HEK293T (cell line): ENCODE data around the gene VWA5B2.

Experiments used
- ARNT ChIP-seq: fragments of 450-650 bp; IDR thresholded peaks from 2 replicates; pipeline ENCODE4 v1.6.1; 2017; ENCODE audit warnings: mild to moderate bottlenecking
- BHLHE40 ChIP-seq: fragments of 450-650 bp; IDR thresholded peaks from 2 replicates; pipeline ENCODE4 v1.6.1; 2016; ENCODE audit warnings: mild to moderate bottlenecking, moderate library complexity, borderline replicate concordance
- CTBP1 ChIP-seq: fragments of 450-650 bp; IDR thresholded peaks from 2 replicates; pipeline ENCODE4 v1.6.1; 2016; ENCODE audit warnings: borderline replicate concordance
- ELF4 ChIP-seq: fragments of 450-650 bp; IDR thresholded peaks from 2 replicates; pipeline ENCODE4 v1.6.1; 2017; ENCODE audit warnings: antibody characterized with exemption
- FOXA1 ChIP-seq: fragments of 450-650 bp; IDR thresholded peaks from 2 replicates; pipeline ENCODE4 v1.6.1; 2016; ENCODE audit warnings: mild to moderate bottlenecking
- FOXM1 ChIP-seq: fragments of 450-650 bp; IDR thresholded peaks from 2 replicates; pipeline ENCODE4 v1.6.1; 2017; ENCODE audit warnings: mild to moderate bottlenecking, borderline replicate concordance
- HDGF ChIP-seq: fragments of 450-650 bp; IDR thresholded peaks from 2 replicates; pipeline ENCODE4 v1.6.1; 2017; ENCODE audit warnings: antibody characterized with exemption, borderline replicate concordance
- LEF1 ChIP-seq: fragments of 450-650 bp; IDR thresholded peaks from 2 replicates; pipeline ENCODE4 v1.6.1; 2017; ENCODE audit warnings: mild to moderate bottlenecking, borderline replicate concordance
- NFRKB ChIP-seq: fragments of 450-650 bp; IDR thresholded peaks from 2 replicates; pipeline ENCODE4 v1.6.1; 2016; ENCODE audit warnings: mild to moderate bottlenecking, moderate library complexity
- SP1 ChIP-seq: fragments of 450-650 bp; IDR thresholded peaks from 2 replicates; pipeline ENCODE4 v1.6.1; 2017
- SUZ12 ChIP-seq: fragments of 450-650 bp; IDR thresholded peaks from 2 replicates; pipeline ENCODE4 v1.6.1; 2016; ENCODE audit warnings: mild to moderate bottlenecking
- TARDBP ChIP-seq: fragments of 450-650 bp; IDR thresholded peaks from 2 replicates; pipeline ENCODE4 v1.6.1; 2016
- ZNF384 ChIP-seq: fragments of 450-650 bp; IDR thresholded peaks from 2 replicates; pipeline ENCODE4 v1.6.1; 2016

- TF ChIP-seq BHLHE40 (no peak), ELF4 (no peak), ARNT (no peak), FOXM1 (no peak), SP1 (no peak), HDGF (no peak), TARDBP (no peak), NFRKB (no peak), SUZ12 (no peak), ZNF384 (no peak), FOXA1 (no peak), CTBP1 (no peak), LEF1 (no peak)
These were observed 35.3 kb upstream of the VWA5B2 start for GRCh38 chr3:184193991-184194539.
